H7 (cell line): ENCODE measurements around the gene NRF1. TPM values are rescaled to one million over a fixed set of nuclear protein-coding genes. Genes with fewer than 3 reads are reported as not detected.

ENCODE experiments used
- DNase-seq: peaks from one replicate; pipeline ENCODE4 v3.0.0; 2012
- H3K27me3 ChIP-seq: 2 replicates; pipeline ENCODE4 v1.6.0; 2011; ENCODE audit warnings: mild to moderate bottlenecking, low read length; ENCODE audit not compliant: control insufficient read depth, insufficient read depth
- H3K36me3 ChIP-seq: replicated peaks from 2 replicates; pipeline ENCODE4 v1.5.1; 2011; ENCODE audit warnings: low read length; ENCODE audit not compliant: control insufficient read depth, insufficient read depth
- H3K4me3 ChIP-seq: 2 replicates; pipeline ENCODE4 v1.5.1; 2011; ENCODE audit warnings: low read depth, mild to moderate bottlenecking, control low read depth, low read length, moderate library complexity; ENCODE audit not compliant: insufficient read depth
- total RNA-seq: library from RNA; depleted of rRNA; stranded (reverse); fragments of >200 nt; shearing (Covaris generic); gene quantifications from 2 replicates; pipeline ENCODE4 v1.2.3, GENCODE V29; 2014

NRF1 gene
- total RNA-seq, 1 experiment from 2014 or later: 13.7 TPM

DNA sequence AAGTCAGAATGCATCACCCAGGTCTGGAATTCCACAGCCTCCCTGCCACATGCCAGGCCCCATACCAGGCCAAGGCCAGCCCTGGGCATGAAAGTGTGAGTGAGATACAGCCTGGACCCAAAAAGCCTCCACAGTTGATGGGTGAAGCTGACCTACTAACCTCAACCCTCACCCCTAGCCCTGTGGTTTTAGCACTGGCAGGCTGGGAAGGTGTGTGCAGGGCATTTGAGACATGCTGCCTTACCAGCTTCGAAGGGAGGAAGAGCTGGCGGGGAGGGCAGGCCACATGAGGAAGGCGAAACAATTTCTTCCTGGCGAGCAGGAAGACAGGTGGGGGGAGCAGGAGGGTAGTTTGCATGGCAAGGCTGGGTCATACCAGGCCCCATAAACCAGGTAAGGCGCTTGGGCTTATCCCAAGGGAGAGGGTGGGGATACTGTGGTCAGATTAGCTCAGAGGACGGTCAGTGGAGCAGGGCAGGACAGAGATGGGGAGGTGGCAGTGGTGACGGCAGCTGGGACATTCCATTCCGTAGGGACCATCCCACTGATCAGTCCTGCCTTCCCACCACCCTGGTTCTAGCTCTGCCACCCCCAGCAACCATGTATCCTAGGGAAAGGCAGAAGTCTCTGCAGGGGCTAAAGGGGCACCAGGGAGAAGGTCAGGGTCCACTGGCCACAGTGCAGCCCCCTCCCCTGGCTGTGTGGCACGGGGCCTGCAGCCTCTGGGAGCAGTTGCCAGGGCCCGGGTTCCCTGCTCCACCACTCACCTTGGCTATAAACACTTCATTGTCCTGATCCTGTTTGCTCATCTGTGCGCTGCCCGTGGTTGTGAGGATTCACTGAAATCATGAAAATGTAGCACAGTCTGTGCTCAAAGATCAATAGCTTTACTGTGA lies 155.8 kb downstream of the NRF1 start:
- no peaks in the 10 kb centered on the region for H3K36me3 ChIP-seq
- no peak for DNase-seq
- no peaks in the 10 kb centered on the region; the same call in 1 of the 2 replicates for H3K27me3 ChIP-seq
- H3K4me3 ChIP-seq: no peak overlapping the region

GRCh38 chr7:129768614-129769399 lies 157.3 kb downstream of the NRF1 start:
- no peak overlapping the region for H3K4me3 ChIP-seq
- no peaks in the 10 kb centered on the region; the same call in 1 of the 2 replicates for H3K27me3 ChIP-seq
- H3K36me3 ChIP-seq: no peaks in the 10 kb centered on the region
- peak; percentile 59 for DNase-seq

- peak; percentile 54 for DNase-seq
- no peaks in the 10 kb centered on the region for H3K36me3 ChIP-seq
- H3K4me3 ChIP-seq: no peak overlapping the region
- H3K27me3 ChIP-seq: peaks cover 3% of the 10 kb centered on the region; the same call in 1 of the 2 replicates
Observed at GRCh38 chr7:129769400-129769774, 157.9 kb downstream of the NRF1 start.

DNA sequence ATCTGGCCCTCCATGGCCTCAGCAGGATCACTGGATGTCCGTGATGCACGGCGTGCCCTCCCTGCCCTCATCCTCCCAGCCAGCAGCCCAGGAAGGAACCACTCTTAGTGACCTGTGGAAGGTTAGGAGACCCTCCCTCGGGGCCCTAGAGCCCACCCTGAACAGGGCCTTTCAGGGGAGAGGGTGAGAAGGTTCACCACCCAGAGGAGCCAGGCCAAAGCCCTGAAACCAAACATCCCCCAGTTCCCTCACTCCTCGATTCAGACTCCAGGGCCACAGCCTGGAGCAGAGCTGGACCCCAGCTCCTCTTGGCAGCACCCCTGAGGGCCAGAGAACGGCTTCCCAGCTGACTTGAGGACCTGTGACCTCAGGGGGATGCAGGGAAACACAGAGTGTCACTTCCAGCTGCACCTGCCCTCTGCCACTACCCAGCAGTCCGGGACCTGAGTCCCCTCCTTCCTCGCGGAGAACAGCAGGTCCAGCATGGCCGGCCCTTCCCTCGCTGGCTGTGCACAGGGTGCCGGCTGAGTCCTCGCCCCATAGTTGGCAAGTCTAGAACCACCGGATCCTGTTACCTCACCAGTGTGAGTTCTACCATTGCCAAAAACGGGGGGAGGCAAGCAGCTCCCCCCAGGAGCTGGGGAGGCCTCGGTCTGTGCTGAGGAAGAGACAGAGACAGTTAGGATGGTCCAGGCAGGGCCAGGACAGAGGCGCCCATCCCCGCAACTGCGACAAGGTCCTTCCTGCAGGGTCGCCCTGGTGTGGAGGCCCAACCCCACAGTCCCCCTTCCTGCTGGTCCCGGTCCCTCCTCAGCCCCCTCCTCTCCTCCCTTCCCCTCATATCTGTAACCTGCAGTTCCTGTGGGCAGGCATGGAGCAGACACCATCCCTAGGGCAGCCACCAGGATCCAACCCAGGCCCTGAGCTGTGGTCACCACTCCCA lies 158.6 kb downstream of the NRF1 start:
- Histone ChIP-seq H3K4me3 (no peak overlapping the region), H3K36me3 (no peaks in the 10 kb centered on the region), H3K27me3 (peaks cover 9% of the 10 kb centered on the region; the same call in 1 of the 2 replicates)
- no peak for DNase-seq

- Histone ChIP-seq H3K36me3 (no peaks in the 10 kb centered on the region), H3K27me3 (peaks cover 17% of the 10 kb centered on the region), H3K4me3 (no peak overlapping the region)
- DNase-seq: no peak
Observed at GRCh38 chr7:129771201-129771927, 159.8 kb downstream of the NRF1 start.

- peak; percentile 84 for DNase-seq
- H3K4me3 ChIP-seq: no peak overlapping the region
- peaks cover 19% of the 10 kb centered on the region for H3K27me3 ChIP-seq
- H3K36me3 ChIP-seq: no peaks in the 10 kb centered on the region
Observed at GRCh38 chr7:129771928-129772479, 160.5 kb downstream of the NRF1 start.

DNA sequence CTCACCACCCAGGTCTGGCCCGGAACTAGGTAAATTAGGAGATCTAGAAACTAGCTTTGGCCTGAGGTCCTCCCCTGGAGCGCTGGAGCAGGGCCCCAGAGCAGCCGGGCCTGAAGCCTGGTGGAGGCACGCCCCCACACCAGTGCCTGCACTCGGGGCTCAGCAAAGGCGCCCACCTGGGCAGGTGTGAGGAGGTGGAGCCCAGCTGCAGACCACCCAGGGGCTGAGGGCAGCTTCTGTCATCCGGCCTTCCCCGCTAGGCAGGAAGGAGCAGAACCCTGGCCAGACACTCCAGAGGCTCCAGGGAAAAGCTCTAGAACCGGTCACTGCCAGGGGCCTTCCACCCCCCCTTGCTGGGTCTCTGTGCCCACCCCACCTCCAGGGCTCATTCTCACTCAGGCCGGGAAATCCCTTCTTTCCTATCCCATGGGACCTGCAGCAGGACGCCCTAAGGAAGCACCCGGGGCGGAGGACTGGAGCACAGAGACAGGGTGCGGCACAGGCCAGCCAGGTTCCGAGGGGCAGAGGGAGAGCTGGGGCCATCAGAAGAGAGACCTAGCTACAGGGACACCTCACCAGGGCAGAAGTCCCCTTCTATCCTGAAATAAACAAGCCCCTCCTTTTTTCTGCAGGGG lies 161.2 kb downstream of the NRF1 start:
- Histone ChIP-seq H3K27me3 (peaks cover 26% of the 10 kb centered on the region), H3K36me3 (no peaks in the 10 kb centered on the region), H3K4me3 (no peak overlapping the region)
- peak; percentile 75 for DNase-seq

GRCh38 chr7:129773328-129773731 lies 161.8 kb downstream of the NRF1 start:
- DNase-seq: no peak
- peaks cover 32% of the 10 kb centered on the region for H3K27me3 ChIP-seq

GRCh38 chr7:129773871-129774270 lies 162.4 kb downstream of the NRF1 start:
- peaks cover 37% of the 10 kb centered on the region for H3K27me3 ChIP-seq
- DNase-seq: no peak

More at GRCh38 chr7:129773328-129773731, 161.8 kb downstream of the NRF1 start:
- no peak overlapping the region for H3K4me3 ChIP-seq
- H3K36me3 ChIP-seq: no peaks in the 10 kb centered on the region

DNA sequence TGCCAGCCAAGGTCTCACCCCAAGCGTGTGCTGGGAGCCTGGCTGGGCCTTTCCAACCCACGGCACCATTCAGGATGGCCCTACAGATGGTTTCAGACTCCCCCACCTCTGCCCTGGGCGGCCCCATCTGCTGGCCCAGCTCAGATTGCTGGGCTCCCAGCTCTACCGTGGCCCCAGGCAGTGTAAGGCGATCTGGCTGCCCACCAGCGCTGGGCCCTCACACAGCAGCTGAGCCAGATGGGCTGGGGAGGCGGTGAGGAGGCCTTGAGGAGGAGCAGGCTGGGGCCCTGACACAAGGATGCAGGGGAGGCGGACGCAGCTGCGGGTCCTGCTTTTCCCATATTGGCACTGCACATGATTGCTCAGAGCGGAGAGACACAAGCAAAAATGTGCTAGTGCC lies 162.8 kb downstream of the NRF1 start:
- Histone ChIP-seq H3K4me3 (no peak overlapping the region), H3K36me3 (no peaks in the 10 kb centered on the region), H3K27me3 (peaks cover 42% of the 10 kb centered on the region)
- DNase-seq: peak; percentile 77

More at GRCh38 chr7:129773871-129774270, 162.4 kb downstream of the NRF1 start:
- Histone ChIP-seq H3K4me3 (no peak overlapping the region), H3K36me3 (no peaks in the 10 kb centered on the region)

DNA sequence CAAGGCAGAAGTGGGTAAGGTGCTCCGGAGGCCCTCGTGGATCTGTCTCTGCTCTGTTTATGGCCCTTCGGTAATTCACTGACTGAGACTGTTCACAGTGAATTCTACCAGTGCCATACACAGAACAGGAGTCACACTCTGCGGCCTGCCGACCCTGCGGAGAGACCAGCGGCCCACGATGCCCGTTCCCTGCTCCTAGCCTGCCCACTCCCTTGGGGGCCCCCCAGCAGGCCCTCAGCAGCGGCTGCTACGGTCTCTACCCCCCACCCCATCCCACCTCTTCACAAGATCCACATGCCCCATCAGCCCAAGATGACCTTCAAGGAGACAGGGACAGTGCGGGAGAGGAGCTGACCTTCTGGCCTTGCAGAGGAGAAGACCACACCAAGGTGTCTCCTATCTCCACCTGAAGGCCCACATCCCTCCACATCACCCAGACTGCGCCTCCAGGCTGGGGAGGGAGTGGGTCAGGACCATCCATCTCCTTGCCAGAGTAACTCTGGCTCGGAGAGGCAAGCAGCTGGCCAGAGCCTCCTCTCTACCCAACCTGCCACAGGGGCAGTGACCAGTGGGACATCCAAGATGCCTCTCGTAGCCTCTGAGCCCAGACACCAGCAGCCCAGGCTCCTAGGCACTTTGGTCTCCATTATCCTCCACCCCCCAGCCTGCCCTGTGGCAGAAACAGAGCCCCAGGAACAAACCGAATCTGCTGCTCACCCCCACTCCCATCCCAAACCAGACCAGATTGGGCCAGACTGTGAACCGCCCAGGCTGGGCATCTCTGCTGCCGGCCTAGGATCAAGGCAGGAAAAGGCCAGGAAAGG lies 163.6 kb downstream of the NRF1 start:
- DNase-seq: peak; percentile 52
- Histone ChIP-seq H3K36me3 (no peaks in the 10 kb centered on the region), H3K4me3 (no peak overlapping the region), H3K27me3 (peaks cover 46% of the 10 kb centered on the region)

GRCh38 chr7:129775695-129776361 lies 164.3 kb downstream of the NRF1 start:
- DNase-seq: peak; percentile 89
- Histone ChIP-seq H3K27me3 (peaks cover 46% of the 10 kb centered on the region), H3K4me3 (no peak overlapping the region), H3K36me3 (no peaks in the 10 kb centered on the region)
